HCT116 (cell line): ENCODE results near the gene MYADM. TPM values are rescaled to one million over a fixed set of nuclear protein-coding genes. Genes with fewer than 3 reads are reported as not detected.

Experiments
- ATAC-seq: fragments of 200-7000 bp; cut with Tn5 transposase; 2 replicates; pipeline ENCODE4 v1.9.1; 2020; ENCODE audit warnings: mild to moderate bottlenecking, moderate library complexity
- BruUV-seq: library from RNA; stranded (reverse); fragments of 400-500 nt; replicated peaks from 2 replicates; lab custom pipeline; 2021; lab: Mats Ljungman, UMichigan
- CTCF ChIA-PET: fragments of 300-600 bp; sonication (Branson Sonifier 250); formaldehyde crosslinking; loops from one replicate; lab custom pipeline; 2021; ENCODE audit warnings: antibody characterized with exemption; lab: Charles Lee
- POLR2A ChIA-PET: fragments of 300-600, 350-600 bp; sonication (Branson Sonifier 250); formaldehyde crosslinking; loops from one replicate; lab custom pipeline; 2021; ENCODE audit warnings: antibody characterized with exemption; lab: Charles Lee
- RAD21 ChIA-PET, 2 experiments: fragments of 300-600 bp; sonication (Branson Sonifier 250); formaldehyde crosslinking; loops; one replicate each; lab custom pipeline; 2023; ENCODE audit warnings: low total read pairs in 2 of 2; ENCODE audit not compliant: uncharacterized antibody in 2 of 2, unreplicated experiment in 2 of 2, low non-redundant PET in 1 of 2; lab: Charles Lee
- DNase-seq: peaks from one replicate; pipeline ENCODE4 v3.0.0-alpha.2; 2010; ENCODE audit warnings: low read depth, low spot score
- H2AFZ ChIP-seq: fragments of 200-600 bp; shearing (Covaris generic), sonication (generic); 2 replicates; pipeline ENCODE4 v1.6.1; 2017; ENCODE audit warnings: low read depth, mixed run types, mixed read lengths, antibody characterized with exemption, low read length; ENCODE audit not compliant: poor library complexity, severe bottlenecking
- H3K27ac ChIP-seq: 2 replicates; pipeline ENCODE4 v1.5.1; 2012; ENCODE audit warnings: low read depth, low read length
- H3K27me3 ChIP-seq: fragments of 200-600 bp; sonication (generic); 2 replicates; pipeline ENCODE4 v1.6.1; 2016; ENCODE audit warnings: mixed run types, low read length, mixed read lengths; ENCODE audit not compliant: insufficient read depth
- H3K36me3 ChIP-seq, 2 experiments: fragments of 200-500 bp in 1 of 2; fragments of 200-600 bp in 1 of 2; sonication (Bioruptor generic) in 1 of 2; sonication (generic) in 1 of 2; 2 replicates each; pipeline versions ENCODE4 v1.5.1 to v1.6.1; 2014 to 2016; ENCODE audit warnings: low read length in 2 of 2, inconsistent platforms in 1 of 2, mixed read lengths in 1 of 2, mixed run types in 1 of 2; ENCODE audit not compliant: insufficient read depth in 2 of 2, control insufficient read depth in 1 of 2
- H3K4me1 ChIP-seq, 2 experiments: fragments of 200-600 bp in 1 of 2; sonication (generic) in 1 of 2; 2 replicates each; pipeline versions ENCODE4 v1.5.1 to v1.6.1; 2012 to 2017; ENCODE audit warnings: low read length in 2 of 2, inconsistent platforms in 1 of 2, mild to moderate bottlenecking in 1 of 2, mixed read lengths in 1 of 2, mixed run types in 1 of 2, moderate library complexity in 1 of 2; ENCODE audit not compliant: insufficient read depth in 2 of 2, control insufficient read depth in 1 of 2
- H3K4me2 ChIP-seq: fragments of 200-600 bp; sonication (generic); 2 replicates; pipeline ENCODE4 v1.6.1; 2017; ENCODE audit warnings: mixed run types, low read length, mixed read lengths
- H3K4me3 ChIP-seq, 2 experiments: fragments of 200-600 bp in 1 of 2; sonication (generic) in 1 of 2; replicated peaks in 1 of 2; 2 replicates each; pipeline ENCODE4 v1.5.1; 2011 to 2016; ENCODE audit warnings: low read length in 2 of 2, control low read depth in 1 of 2, low read depth in 1 of 2, mild to moderate bottlenecking in 1 of 2, mixed read lengths in 1 of 2, mixed run types in 1 of 2
- H3K79me2 ChIP-seq: fragments of 200-600 bp; sonication (generic); 2 replicates; pipeline ENCODE4 v1.6.1; 2017; ENCODE audit warnings: mild to moderate bottlenecking, mixed run types, low read length, moderate library complexity, mixed read lengths; ENCODE audit not compliant: insufficient read depth
- H3K9ac ChIP-seq: fragments of 200-600 bp; sonication (generic); 2 replicates; pipeline ENCODE4 v1.6.1; 2016; ENCODE audit warnings: low read length, mixed read lengths
- H3K9me2 ChIP-seq: fragments of 200-600 bp; sonication (generic), shearing (Covaris generic); 2 replicates; pipeline ENCODE4 v1.6.1; 2017; ENCODE audit warnings: mixed run types, mild to moderate bottlenecking, moderate library complexity; ENCODE audit not compliant: insufficient read depth
- H3K9me3 ChIP-seq, 2 experiments: fragments of 200-500 bp in 1 of 2; fragments of 200-600 bp in 1 of 2; sonication (Bioruptor generic) in 1 of 2; sonication (generic) in 1 of 2; 2 replicates each; pipeline ENCODE4 v1.6.1; 2014 to 2017; ENCODE audit warnings: low read length in 2 of 2, mixed read lengths in 2 of 2, inconsistent platforms in 1 of 2, low read depth in 1 of 2, mild to moderate bottlenecking in 1 of 2, mixed run types in 1 of 2, moderate library complexity in 1 of 2; ENCODE audit not compliant: control insufficient read depth in 1 of 2, insufficient read depth in 1 of 2
- H4K20me1 ChIP-seq: fragments of 200-600 bp; sonication (generic), shearing (Covaris generic); 2 replicates; pipeline ENCODE4 v1.6.1; 2017; ENCODE audit warnings: mixed run types, mild to moderate bottlenecking, moderate library complexity; ENCODE audit not compliant: insufficient read depth
- CBX3 ChIP-seq: IDR thresholded peaks from 2 replicates; pipeline ENCODE4 v1.6.1; 2012; ENCODE audit warnings: low read depth
- EZH2 ChIP-seq: fragments of 200-600 bp; sonication (generic); IDR thresholded peaks from 2 replicates; pipeline ENCODE4 v1.6.1; 2017; ENCODE audit warnings: antibody characterized with exemption, mixed run types
- POLR2AphosphoS5 ChIP-seq: IDR thresholded peaks from 2 replicates; pipeline ENCODE4 v1.6.1; 2011; ENCODE audit warnings: mild to moderate bottlenecking, low read depth, low read length, moderate library complexity
- RAD21 ChIP-seq: IDR thresholded peaks from 2 replicates; pipeline ENCODE4 v1.6.1; 2012; ENCODE audit warnings: low read depth, mild to moderate bottlenecking
- REST ChIP-seq: IDR thresholded peaks from 2 replicates; pipeline ENCODE4 v1.6.1; 2012; ENCODE audit warnings: low read depth
- SP1 ChIP-seq: IDR thresholded peaks from 2 replicates; pipeline ENCODE4 v1.6.1; 2012; ENCODE audit warnings: low read depth
- ZBTB33 ChIP-seq: IDR thresholded peaks from 2 replicates; pipeline ENCODE4 v1.6.1; 2011; ENCODE audit warnings: mild to moderate bottlenecking, low read length, moderate library complexity; ENCODE audit not compliant: insufficient replicate concordance; ENCODE audit errors: extremely low read depth
- ZNF274 ChIP-seq: fragments of 200-500 bp; sonication (Bioruptor generic); IDR thresholded peaks from 2 replicates; pipeline ENCODE4 v1.6.1; 2014; ENCODE audit warnings: mild to moderate bottlenecking, low read depth, low read length, inconsistent platforms
- intact Hi-C: fragments of 100-400 bp; cut with micrococcal nuclease; formaldehyde crosslinking; loops from 2 replicates; pipeline ENCODE4 v1.10.0; 2022
- total RNA-seq: library from RNA; stranded (reverse); gene quantifications from one replicate; pipeline ENCODE4 v1.2.1, GENCODE V29; 2021; ENCODE audit not compliant: unreplicated experiment

Gene MYADM
- total RNA-seq, 1 experiment from 2014 or later, result 79.6 TPM

- Histone ChIP-seq H3K9ac (no peak overlapping the region), H3K4me1 (peaks cover 18 to 26% of the 10 kb centered on the region in 2 experiments), H3K4me3 (no peak overlapping the region), H4K20me1 (no peaks in the 10 kb centered on the region), H3K36me3 (peaks cover 15 to 16% of the 10 kb centered on the region in 2 experiments), H2AFZ (no peak overlapping the region), H3K4me2 (no peak overlapping the region), H3K27me3 (no peaks in the 10 kb centered on the region), H3K79me2 (peaks cover 11% of the 10 kb centered on the region; the same call in 1 of the 2 replicates), H3K9me3 (no peaks in the 10 kb centered on the region), H3K9me2 (no peaks in the 10 kb centered on the region), H3K27ac (no peak overlapping the region)
- ATAC-seq (no peak), DNase-seq (no peak)
- ChIA-PET POLR2A (interaction anchor here (1.0 to 2.7 kb wide), 3 partner anchors 9 to 12 kb away, joined by 3 to 15 read pairs (median 4); partner anchors contain the start of gene MYADM), RAD21 (no interaction called here), CTCF (interaction anchor here (1.0 to 1.5 kb wide), 3 partner anchors 9 to 153 kb away, joined by 3 to 6 read pairs (median 3); partner anchors contain the start of gene MYADM)
- TF ChIP-seq ZBTB33, result no peak
- intact Hi-C loops, result no loop called here
- BruUV-seq, result no TSS peak
Measured at GRCh38 chr19:53876651-53877224, 9.1 kb downstream of the MYADM start.

GRCh38 chr19:53877361-53877766, 9.7 kb downstream of the MYADM start:
- peaks cover 11% of the 10 kb centered on the region; the same call in 1 of the 2 replicates for H3K79me2 ChIP-seq
- H2AFZ ChIP-seq, result no peak overlapping the region
- ATAC-seq, result no peak
- ChIA-PET POLR2A (interaction anchor here (1.3 to 2.7 kb wide), 3 partner anchors 9 to 11 kb away, joined by 3 to 15 read pairs (median 4); partner anchors contain the start of gene MYADM), RAD21 (no interaction called here), CTCF (interaction anchor here (1.0 kb wide), 1 partner anchor 153 kb away, joined by 3 read pairs; no protein-coding TSS in a partner anchor)
- no peak for DNase-seq
- H3K36me3 ChIP-seq, result peaks cover 15 to 16% of the 10 kb centered on the region in 2 experiments
- no peaks in the 10 kb centered on the region for H3K9me3 ChIP-seq
- no peak overlapping the region for H3K9ac ChIP-seq
- no peaks in the 10 kb centered on the region for H4K20me1 ChIP-seq
- no peak overlapping the region for H3K27ac ChIP-seq
- H3K9me2 ChIP-seq, result no peaks in the 10 kb centered on the region
- H3K4me3 ChIP-seq, result no peak overlapping the region
- no peaks in the 10 kb centered on the region for H3K27me3 ChIP-seq
- intact Hi-C loops, result no loop called here
- TF ChIP-seq REST (no peak), CBX3 (no peak), SP1 (no peak), EZH2 (no peak), POLR2AphosphoS5 (no peak), ZNF274 (no peak), RAD21 (no peak)
- peaks cover 21 to 32% of the 10 kb centered on the region in 2 experiments for H3K4me1 ChIP-seq
- no TSS peak for BruUV-seq
- H3K4me2 ChIP-seq, result no peak overlapping the region
